NCI-H128 (cell line): ENCODE results near the gene LRRC1.
"Not testable (repeated sequence)": the region's sequence is repeated elsewhere in the genome, so short reads cannot be mapped to it uniquely, and the experiment has no call there.

ENCODE experiments used
- DNase-seq: peaks from one replicate; lab custom pipeline; 2025; ENCODE audit not compliant: unreplicated experiment; lab: John Stamatoyannopoulos, UW

LRRC1 gene

DNA sequence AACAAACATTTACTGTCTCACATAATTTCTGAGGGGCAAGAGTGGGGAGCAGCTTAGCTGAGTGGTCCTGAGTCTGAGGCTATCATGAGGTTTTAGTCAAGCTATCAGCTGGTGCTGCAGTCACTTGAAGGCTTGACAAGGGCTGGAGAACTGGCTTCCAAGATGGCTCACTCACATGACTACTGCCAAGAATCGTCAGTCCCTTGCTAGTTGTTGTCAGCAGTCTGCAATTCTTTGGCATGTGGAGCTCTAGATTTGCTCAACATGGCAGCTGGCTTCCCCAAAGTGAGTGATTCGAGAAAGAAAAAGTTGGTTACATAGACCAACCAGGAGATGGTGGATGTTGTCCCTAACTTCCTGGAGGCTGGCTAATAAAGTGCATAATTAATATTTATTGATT is 2.8 kb upstream of the LRRC1 start:
- no peak for DNase-seq

DNA sequence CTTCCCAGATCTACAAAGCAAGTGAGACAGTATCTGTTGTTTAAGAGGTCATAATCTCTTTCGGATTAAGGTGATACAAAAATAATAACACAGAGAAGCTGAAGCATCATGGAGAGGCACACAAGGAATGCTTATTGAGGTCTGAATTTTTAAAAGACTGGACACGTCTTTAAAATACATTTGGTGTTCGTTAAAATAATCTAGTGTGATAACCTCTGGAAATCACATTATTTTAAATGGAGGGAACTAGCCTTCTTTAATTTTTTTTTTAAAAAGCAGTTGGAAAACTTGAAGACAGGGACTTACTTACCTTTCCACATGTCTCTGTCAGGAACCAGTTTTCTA is 1.9 kb upstream of the LRRC1 start:
- no peak for DNase-seq

DNA sequence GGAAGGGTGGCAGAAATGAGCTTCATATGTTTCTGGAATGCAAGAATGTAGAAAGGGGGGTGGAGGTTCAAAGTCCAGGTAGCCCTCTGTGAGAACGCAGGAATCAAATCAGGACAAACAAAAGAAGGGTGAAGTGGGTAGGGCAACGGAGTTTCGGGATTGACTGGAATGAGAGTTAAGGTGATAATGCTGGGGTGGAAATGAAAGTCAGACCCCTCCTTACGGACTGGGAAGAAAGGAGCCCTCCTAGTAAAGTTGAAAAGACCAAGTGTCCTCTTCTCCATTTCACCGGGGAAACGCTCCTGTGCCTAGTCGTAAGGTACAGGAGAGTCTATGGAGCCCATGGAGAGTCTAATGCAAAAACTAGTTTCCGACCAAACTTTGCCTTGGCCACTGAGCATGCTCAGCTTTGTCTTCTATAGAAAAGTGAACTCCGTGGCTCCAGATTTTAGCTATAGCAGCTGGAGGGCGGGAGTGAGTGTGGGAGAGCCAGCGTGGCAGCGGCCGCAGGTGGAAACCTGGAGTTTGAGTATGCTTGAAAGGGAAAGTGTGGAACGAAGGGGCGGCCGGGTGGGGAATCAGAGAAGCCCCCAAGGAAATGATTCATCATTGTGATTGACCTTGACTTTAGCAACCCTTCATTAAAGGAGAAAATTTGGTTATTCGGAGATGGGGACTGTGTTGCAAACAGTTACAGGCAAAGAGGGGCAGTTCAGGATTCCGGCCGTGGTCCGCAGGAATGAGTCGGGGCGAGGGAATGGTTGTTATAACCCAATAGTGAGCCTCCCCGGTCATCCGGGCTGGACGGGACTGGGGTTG is 1.3 kb upstream of the LRRC1 start:
- DNase-seq: peak; percentile 37

DNA sequence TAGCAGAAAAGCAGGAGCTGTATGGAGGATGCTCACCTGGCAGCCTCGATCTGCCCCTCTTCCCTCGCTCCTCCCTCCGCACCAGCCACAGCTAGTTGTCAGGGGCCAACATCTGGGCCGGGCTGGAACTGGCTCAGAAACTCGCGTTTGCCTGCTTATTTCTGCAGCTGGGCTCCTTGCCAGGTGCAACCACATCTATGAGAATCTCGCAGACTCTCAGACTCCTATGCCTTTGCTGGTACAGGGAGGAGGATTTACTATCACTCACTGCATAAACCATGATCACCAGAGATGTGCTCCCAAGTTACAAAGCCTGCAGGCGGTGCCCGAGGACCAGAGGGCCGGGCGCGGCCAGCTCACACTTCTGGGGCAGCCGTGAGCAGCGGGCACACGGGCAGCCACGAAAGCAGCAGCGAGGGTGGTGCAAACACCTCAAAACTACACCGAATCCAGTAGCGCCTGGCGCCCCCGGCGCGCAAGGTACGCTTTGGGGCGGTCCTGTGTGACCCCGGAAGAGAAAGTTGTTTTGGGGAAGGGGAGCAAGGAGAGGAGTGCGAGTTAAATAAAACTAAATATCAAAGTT is 577 bp upstream of the LRRC1 start:
- peak; percentile 35 for DNase-seq

DNA sequence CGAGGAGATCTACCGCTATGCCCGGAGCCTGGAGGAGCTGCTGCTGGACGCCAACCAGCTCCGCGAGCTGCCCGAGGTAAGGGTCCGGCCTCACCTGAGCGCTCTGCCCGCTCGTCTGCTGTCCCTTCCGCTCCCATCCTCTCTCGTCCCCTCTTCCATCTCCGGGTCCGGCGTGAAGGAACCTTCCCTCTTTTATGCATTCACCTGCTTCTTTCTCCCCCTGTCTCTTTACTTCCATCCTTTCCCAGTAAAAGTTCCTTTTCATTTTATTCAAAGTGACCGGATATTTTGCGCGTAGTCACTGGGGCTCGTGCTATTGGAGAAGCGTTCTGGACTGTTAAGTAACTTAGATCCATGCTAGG is 516 bp downstream of the LRRC1 start:
- peak; percentile 8 for DNase-seq

DNA sequence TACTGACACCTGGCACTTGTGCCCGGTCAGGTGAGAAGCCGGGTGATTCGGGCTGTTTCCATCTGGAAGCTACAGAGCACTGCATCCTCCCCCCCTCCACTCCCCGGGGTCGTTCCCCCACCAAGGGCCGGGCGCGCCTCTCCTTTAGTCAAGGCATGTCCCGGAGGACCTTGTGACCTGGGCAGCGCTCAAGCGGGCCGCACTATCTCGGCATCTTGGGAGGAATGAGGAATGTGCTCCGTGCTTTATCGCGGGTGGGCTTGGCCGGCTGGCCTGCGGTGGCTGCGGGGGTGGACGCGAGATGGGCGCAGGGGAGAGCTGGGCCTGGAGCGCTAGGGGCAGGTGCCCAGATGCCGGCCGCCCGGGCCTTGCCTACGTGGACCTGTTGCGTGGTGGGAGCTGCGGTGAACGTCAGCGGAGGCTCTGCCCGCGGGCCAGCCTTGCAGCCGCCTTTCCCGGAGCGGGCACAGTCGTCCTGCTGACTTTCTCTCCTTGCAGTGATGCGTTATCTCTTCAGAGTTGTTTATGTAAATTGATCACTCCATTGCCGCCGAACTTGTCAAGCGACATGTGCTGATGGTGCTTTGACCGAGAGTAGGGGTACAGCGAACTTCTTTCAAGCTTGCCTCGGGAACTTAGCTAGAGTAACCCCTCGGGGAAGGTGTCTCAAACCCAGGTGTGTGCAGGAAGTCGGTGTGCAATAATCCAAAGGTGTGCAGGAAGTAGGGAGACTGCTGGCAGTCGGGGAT is 1.1 kb downstream of the LRRC1 start:
- DNase-seq: no peak

DNA sequence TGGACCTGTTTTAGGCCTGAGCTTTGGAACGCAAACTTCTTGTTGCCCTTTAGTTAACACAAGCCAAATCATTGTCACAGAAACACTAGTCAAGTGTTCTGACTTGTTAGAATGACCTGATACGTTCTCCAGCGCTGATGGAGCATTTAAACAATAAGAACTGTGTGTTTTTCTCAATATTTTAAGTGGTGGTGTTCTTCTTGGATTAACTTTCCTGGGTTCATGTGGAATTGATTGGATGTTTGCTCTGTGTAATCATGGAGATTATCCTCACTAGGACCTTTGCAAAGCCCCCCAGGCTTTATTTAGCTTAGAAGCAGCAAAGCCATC is 1.6 kb downstream of the LRRC1 start:
- no peak for DNase-seq

DNA sequence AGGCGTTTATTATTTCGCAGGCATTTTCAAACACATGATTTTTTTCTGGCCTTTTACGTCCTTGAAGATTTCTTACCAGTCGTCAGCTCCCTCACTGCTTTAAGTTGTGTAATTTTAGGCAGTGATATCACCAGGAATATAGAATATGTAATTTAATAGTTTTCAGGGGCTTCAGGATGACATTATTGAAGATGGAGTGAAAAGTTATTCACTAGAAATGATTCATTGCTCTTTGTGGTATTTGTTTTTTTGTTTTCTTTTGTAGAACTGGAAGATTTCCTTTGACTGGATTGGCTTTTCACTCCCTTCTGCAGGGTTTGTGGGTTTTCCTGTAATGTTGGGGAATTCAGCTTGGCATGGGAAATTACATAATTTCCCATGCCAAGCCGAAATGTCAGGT is 2.0 kb downstream of the LRRC1 start:
- DNase-seq: no peak

DNA sequence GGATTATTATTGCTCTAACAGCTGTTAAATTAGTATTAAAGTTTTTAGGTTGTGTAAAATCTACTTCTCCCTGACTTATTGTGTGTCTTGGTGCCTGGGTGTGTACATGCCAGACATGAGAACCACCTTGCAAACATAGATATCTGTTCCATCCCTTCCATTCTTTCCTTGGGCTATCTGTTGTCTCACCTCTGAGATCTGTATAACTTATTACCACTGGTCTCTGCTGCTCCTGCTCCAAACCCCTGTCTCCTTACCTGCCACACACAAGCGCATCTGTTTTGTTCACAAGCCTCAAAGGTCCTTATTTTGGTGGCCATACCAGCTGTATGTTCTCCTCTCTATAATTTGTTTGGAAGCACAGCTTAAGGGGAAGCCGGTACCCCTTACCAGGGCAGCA is 2.5 kb downstream of the LRRC1 start:
- no peak for DNase-seq

DNA sequence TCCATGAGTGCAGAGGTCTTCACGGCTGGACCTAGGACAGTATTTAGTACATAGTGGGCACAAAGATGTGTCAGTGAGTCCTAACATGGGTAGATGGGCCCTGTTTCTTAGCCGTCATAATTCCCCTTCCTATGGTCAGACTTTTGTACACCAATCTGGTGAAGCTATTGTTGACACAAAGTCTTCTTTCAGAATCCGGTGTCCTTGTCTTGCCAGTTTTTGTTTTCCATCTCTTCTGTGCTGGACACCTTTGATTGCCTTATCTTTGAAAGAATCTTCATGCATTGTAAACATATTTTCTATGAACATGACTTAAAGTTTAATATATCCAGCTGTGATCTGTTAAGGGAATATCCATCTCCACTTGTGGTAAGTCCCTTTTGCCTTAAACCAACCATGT is 4.5 kb downstream of the LRRC1 start:
- no peak for DNase-seq

DNA sequence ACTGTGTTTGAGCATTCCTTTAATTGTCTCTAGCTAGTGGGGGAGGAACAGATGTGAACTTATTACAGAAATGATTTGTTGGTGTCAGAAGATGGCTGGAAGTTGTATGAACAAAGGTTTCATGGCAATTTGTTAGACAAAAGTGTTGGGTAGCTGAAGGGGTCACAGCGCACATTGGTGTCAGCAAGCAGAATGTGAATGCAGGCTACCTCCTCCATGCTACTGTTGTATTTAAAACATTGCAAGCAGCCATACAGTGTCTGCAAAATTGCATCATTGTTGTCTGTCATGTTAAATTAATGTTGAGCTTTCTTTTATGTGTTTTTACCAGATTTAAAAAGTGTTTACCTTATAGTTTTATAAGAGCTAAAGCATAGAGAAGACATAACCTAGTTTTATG is 6.2 kb downstream of the LRRC1 start:
- DNase-seq: no peak

DNA sequence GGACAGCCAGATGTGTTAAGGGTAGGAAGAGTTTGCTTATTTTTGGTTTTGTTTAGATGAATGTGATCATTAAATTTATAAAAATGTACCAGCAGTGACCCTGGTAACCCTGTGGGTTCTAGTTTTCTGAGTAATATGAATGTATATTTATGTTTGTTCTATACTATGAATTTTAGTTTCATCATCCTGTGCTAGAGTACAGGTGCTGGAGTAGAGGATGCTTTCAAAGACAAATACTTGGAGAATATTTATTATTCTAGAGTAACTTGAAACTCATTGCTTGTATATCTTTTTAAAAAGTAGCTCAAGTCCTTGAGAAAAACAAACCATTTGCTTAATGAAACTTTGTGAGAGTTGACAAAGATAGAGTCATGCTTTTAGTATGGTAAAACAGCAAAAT is 7.8 kb downstream of the LRRC1 start:
- DNase-seq: no peak

DNA sequence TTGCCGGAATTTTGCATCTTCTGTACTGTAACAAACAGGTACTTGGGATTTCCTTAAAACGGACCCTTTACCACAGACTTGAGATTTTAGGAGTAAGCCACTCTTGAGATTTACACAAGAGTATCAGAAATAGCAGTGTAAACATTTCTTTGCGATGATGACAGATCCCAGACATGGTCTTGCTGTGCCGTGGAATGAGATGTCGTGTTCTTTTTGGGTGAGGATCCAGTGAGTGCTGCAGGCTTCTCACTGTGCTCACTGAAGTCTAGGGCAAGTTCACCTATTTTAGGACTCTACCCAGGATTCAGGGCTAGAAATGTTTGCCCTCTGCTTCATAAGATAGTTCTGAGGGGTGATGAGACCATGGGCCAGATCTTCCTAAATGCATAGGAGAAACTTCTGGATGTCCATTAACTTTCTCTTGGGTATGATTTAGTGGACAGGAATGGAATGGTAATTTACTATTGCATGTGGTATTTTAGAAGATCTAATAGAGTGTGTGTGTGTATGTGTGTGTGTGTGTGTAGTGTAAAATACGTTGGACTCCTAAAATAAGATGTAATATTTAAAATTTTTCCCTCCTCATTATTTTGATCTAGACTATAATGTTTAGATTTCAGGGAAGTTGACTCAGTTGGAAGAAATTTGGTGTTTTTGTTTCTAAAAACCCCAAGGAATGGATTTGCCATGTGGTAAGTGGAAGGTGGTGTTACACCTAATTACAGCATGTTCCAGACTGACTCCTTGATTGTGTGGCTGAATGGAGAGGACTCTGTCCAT is 8.5 kb downstream of the LRRC1 start:
- DNase-seq: no peak

DNA sequence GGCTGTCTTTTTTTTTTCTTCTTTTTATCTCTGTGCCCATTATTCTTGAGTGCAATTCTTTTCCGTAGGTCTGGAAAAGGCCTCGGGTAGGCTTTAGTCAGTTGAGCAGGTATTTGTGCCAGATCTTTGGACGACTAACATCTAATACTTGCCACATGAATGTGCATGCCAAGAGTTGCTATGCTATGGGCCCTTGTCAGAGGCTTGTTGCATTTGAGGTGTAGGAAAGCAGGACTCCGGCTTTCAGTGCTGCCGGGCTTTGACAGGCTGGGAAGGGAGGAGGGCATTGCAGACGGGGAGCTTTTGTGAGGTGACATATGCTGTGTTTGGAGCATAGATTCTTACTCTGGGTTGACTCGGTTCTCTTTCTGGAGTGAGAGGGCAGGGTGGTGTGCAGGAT is 10.2 kb downstream of the LRRC1 start:
- no peak for DNase-seq

DNA sequence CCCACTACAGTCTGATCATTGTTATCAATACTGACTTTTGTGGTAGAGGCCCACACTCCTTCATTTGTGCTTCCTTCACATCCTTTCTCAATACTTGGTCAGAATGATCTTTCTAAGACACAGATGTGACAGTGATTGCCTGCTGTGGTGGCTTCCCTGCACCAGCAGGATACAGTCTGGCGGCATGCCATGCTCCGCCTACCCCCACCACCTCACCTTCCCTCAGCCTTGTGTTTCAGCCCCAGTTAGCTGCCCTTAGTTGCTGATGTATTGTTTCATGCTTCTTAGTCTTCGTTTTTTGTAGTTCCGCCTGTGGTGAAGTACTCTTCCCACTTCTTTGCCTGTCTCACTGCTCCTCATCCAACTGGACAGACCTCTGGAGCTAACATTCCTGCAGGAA is 10.9 kb downstream of the LRRC1 start:
- no peak for DNase-seq

DNA sequence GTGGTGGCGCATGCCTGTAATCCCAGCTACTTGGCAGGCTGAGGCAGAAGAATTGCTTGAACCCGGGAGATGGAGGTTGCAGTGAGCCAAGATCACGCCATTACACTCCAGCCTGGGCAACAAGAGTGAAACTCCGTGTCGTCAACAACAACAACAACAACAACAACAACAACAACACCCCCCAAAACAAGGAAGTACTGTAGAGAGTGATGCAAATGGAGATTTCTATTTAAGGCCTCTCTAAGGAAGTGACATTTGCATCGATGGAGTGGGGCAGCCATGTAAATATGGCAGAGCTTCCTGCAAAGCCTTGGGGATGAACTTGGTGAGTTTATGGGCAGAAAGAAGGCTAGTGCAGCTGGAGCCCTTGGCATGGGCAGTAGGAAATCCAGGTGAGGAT is 12.8 kb downstream of the LRRC1 start:
- not testable (repeated sequence) for DNase-seq

DNA sequence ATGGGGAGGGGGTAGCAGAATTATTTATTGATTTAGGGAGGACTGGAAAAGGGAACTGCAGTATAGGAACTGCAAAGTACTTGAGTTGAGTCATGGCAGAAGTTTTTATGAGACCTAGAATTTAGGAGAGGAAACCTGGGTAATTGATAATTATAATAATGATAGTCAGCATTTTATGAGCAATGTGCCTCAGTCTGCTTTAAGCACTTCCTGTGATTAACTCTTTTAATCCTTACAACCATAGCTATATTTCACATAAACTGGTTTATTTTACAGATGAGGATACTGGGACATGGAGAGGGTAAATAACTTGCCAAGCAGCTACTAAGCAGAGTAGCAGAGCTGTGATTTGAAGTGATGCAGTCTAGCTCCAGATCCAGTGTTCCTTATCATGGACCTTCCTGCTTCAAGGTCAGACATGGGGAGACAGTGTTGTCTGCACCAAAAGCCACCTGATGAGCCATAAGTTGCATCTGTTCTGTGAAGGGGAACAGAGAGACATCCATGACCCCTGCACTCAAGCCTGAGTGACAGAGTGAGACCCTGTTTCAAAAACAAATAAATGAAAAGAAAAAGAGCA is 13.6 kb downstream of the LRRC1 start:
- no peak for DNase-seq

DNA sequence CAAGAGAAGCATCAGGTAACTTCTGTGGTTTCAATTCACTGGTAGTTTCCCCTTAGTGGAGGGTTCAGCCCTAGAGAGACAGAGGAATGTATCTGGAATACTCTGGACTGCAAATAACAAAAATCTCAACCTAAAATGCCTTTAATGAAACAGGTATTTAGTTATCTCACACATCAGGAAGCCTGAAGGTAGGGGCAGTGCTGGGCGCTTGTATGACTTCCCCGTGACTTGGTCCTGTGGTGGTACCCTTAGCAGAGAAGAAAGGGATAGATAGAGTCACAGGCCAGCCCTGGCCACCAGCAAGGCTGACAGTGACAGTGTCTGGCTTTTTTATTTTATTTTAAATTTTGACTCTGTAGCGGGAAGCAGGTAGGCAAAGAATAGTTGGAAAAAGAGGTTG is 14.9 kb downstream of the LRRC1 start:
- no peak for DNase-seq

DNA sequence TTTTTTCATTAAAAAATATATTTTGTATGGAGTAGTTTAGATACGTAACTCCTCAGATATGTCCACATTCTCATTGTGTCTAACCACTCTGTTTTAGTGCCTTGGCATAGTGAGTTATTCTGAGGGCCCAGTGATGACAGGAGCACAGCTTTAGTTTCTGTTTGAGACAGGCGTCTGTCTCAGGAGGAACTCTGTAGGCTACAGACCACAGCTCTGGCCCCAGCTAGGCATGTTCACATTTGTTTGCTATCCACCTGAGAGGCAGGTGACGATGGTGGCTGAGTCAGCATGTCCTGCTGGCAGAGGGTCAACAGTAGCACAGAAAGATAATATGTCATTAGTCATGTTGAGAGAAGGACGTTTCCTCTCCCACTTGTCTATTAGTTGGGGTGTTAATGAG is 16.3 kb downstream of the LRRC1 start:
- peak; percentile 7 for DNase-seq

DNA sequence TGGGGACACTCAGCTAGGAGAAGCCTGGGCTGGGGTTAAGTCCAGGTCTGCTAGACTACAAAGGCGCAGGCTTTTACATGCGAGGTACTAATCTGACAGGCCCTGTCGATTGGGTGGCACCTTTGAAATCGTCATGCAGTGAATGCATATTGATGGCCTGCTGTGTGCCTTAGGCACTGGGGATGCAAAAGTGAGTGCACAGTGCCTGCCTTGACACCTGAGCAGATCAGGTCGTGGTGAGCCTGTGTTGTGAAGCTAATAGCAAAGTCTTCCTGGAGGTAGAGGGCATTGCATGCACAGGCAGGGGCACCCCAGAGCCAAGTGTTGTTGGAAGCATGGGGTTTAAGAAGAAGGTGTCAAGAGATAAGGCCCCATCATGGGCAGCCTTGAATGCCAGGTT is 16.9 kb downstream of the LRRC1 start:
- DNase-seq: no peak

DNA sequence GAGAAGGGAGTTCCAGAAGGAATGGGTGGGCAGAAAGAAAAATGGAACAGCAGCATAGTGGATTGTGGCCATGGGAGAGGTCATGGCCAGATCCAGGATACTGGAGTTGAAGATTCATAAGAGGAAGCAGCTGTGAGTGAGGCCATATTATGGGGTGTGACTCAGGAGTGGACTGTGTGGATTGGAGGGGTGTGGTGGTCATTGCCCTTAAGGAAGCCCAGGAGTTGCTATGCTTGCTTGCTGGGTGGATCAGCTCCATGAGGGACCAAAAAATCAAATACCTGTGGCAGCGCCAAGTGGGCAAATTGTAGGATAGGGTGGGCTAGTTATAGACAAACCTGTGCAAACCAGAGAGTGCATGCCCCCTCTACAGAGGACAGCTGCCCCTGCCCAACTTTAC is 18.3 kb downstream of the LRRC1 start:
- no peak for DNase-seq

DNA sequence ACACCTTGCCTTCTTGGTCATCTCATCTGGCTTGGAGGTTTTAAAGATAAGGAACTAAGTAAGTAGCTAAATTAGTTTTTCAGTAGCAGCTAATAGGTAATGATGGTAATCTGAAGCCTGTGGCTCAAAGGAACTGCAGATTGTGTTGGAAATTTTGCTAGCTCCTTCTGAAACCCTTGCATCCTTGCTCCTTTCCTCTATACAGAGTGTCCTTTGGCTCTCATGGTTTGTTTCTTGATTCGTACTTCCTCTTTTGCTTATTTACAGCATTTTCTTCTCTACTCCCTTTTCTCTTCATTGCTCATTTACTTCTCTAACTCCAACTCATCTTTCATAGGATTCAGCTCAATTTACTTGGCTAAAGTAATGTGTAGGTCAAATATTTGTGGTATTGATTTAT is 19.0 kb downstream of the LRRC1 start:
- DNase-seq: no peak
